ENCODE results near the gene RGS4.
A peak's percentile ranks its signal among the peaks of the same experiment; 100 is the strongest.

The RGS4 gene

GRCh38 chr1:163104385-163105099 lies 35.4 kb downstream of the RGS4 start:
- TF ChIP-seq GATA3 (IDR thresholded peaks at IDR 0.05; ENCODE audit: low read depth, low read length) (no peak), GATA2 (IDR thresholded peaks at IDR 0.05; ENCODE audit: low read depth, low read length) (no peak)

- no peak for TF ChIP-seq GATA3 (IDR thresholded peaks at IDR 0.05; ENCODE audit: low read depth, low read length)
- no peak for TF ChIP-seq GATA2 (IDR thresholded peaks at IDR 0.05; ENCODE audit: low read depth, low read length)
Observed at GRCh38 chr1:163106364-163106987, 37.3 kb downstream of the RGS4 start.

GRCh38 chr1:163107655-163108054 lies 38.5 kb downstream of the RGS4 start:
- TF ChIP-seq GATA3 (IDR thresholded peaks at IDR 0.05; ENCODE audit: low read depth, low read length): no peak
- no peak for TF ChIP-seq GATA2 (IDR thresholded peaks at IDR 0.05; ENCODE audit: low read depth, low read length)

- no peak; the same call in 1 of the 2 replicates for TF ChIP-seq GATA2 (IDR thresholded peaks at IDR 0.05; ENCODE audit: low read depth, low read length)
- TF ChIP-seq GATA3 (IDR thresholded peaks at IDR 0.05; ENCODE audit: low read depth, low read length): peak; percentile 78; the same call in 1 of the 2 replicates
Observed at GRCh38 chr1:163115887-163116286, 46.7 kb downstream of the RGS4 start.

- peak; percentile 89 for TF ChIP-seq GATA2 (IDR thresholded peaks at IDR 0.05; ENCODE audit: low read depth, low read length)
- TF ChIP-seq GATA3 (IDR thresholded peaks at IDR 0.05; ENCODE audit: low read depth, low read length): peak; percentile 98
Observed at GRCh38 chr1:163119707-163120106, 50.5 kb downstream of the RGS4 start.

- peak; percentile 77 for TF ChIP-seq GATA3 (IDR thresholded peaks at IDR 0.05; ENCODE audit: low read depth, low read length)
- TF ChIP-seq GATA2 (IDR thresholded peaks at IDR 0.05; ENCODE audit: low read depth, low read length): peak; percentile 64; the same call in 1 of the 2 replicates
Observed at GRCh38 chr1:163120372-163120771, 51.2 kb downstream of the RGS4 start.

GRCh38 chr1:163124812-163125211 lies 55.7 kb downstream of the RGS4 start:
- TF ChIP-seq GATA3 (IDR thresholded peaks at IDR 0.05; ENCODE audit: low read depth, low read length): no peak

Measured in SH-SY5Y (cell line).